DOHH2 (cell line): Measurements from ENCODE around the gene RASGRF1.

ENCODE experiments used
- EZH2phosphoT487 ChIP-seq: fragments of 200-600 bp; sonication (generic); IDR thresholded peaks from 2 replicates; pipeline ENCODE4 v1.6.1; 2017; ENCODE audit warnings: borderline replicate concordance, mild to moderate bottlenecking, antibody characterized with exemption, low read length, moderate library complexity, mixed read lengths
- TF ChIP-seq, protein P1 (sequence below): fragments of 200-600 bp; sonication (generic); IDR thresholded peaks from one replicate; pipeline ENCODE4 v1.5.1; 2014; ENCODE audit warnings: antibody characterized with exemption, mild to moderate bottlenecking, low read depth, low read length; ENCODE audit not compliant: poor library complexity, severe bottlenecking

DNA sequence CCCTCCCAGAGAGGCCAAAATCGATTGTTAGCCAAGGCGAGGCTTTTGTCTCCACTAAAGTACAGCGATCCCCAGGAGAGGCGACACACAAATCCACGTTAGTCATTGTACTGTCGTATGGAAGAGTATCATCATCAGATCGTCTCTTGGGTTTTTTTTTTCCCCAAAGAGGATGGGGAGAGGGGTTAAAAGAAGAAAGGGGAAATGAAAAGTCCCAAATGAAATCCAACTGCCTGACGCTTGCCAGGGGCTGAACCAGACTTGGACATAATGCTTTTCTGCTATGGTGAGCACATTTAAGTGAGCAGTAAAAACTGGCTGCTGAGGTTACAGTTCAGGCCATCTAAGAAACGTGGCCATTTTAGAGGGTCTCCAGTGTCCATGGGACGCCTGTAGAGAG is 107.8 kb downstream of the RASGRF1 start:
- TF ChIP-seq, protein P1, sequence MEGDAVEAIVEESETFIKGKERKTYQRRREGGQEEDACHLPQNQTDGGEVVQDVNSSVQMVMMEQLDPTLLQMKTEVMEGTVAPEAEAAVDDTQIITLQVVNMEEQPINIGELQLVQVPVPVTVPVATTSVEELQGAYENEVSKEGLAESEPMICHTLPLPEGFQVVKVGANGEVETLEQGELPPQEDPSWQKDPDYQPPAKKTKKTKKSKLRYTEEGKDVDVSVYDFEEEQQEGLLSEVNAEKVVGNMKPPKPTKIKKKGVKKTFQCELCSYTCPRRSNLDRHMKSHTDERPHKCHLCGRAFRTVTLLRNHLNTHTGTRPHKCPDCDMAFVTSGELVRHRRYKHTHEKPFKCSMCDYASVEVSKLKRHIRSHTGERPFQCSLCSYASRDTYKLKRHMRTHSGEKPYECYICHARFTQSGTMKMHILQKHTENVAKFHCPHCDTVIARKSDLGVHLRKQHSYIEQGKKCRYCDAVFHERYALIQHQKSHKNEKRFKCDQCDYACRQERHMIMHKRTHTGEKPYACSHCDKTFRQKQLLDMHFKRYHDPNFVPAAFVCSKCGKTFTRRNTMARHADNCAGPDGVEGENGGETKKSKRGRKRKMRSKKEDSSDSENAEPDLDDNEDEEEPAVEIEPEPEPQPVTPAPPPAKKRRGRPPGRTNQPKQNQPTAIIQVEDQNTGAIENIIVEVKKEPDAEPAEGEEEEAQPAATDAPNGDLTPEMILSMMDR, result no peak
- TF ChIP-seq EZH2phosphoT487, result no peak
